Cortex of kidney (tissue), 1 donor: ENCODE results near the gene KCNJ12.
"Not testable (repeated sequence)": the region's sequence is repeated elsewhere in the genome, so short reads cannot be mapped to it uniquely, and the experiment has no call there.

Experiments
- DNase-seq: peaks from one replicate; lab custom pipeline; 2025; lab: John Stamatoyannopoulos, UW

Gene KCNJ12

DNA sequence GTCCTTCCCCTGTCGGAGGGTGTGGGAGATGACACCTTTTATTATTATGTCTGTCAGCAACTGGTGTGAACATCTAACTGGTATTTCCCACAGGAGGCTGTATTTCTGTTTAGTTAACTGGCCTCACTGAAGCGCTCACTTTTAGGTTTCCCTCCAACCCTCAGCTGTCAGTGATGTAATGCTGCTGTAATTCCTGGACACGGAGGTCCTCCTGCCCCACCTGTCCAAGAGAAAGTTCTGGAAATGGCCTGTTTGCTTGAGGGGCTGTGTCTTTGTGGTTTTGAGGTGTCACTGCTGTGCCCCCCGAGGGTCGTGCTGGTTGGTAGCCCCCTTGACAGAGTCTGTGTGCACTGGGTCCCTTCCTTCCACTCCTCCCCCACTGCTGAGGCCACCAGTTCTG is 11.5 kb downstream of the KCNJ12 start:
- DNase-seq, result no peak

DNA sequence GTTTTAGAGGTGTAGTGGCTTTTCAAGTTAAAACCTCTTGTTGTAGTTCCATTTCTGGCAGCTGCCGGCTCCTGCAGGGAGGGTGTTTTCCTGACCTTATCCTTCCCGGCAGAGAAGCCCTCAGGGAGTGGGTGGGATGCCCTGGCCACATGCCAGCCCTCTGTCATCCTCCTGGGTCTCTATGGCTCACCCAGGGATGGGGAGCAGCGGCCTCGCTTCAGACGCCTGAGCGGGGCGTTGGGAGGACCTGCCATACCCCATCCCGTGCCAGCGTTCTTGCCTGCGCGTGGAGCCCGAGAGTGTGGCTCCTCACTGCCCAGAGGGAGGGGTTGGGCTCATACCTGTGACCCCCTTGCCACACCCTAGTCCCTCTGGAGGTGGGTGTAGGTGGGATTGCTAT is 11.9 kb downstream of the KCNJ12 start:
- DNase-seq, result no peak

DNA sequence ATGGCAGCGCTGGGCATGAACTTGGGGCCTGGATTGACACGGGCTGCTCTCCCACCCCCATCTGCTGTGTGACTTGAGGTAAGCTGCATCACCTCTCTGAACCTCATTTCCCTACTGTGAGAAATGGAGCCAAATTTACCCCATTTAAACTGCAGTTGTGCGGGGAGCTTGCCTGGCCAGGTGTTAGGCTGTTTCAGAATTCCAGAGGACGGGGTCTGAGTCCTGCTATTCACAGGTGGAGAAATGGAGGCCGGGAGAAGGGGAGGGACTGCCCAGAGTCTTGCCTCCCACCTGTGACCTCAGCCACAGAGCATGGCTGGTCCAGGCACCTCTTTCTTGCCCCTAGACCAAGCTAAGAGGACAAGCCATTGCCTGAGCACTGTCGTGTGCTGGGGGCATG is 12.8 kb downstream of the KCNJ12 start:
- DNase-seq, result no peak

DNA sequence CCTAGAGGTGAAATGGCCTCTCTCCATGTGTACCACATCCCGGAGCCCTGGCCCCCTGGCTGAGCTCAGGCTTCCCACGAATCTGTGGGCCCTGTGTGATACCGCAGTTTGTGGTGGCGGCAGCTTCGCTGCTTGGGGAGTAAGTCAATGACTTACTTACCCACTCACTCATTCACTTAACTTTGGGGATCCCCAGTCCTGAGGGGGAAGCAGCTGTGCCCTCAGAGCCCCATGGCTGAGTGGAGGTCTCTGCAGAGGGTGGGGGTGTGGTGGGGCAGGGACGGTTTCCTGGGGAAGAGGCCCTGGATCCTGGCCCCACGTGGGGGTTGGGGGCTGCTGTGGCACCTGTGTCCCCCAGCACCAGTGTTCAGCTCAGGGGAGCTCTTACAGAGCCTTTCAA is 13.2 kb downstream of the KCNJ12 start:
- no peak for DNase-seq

DNA sequence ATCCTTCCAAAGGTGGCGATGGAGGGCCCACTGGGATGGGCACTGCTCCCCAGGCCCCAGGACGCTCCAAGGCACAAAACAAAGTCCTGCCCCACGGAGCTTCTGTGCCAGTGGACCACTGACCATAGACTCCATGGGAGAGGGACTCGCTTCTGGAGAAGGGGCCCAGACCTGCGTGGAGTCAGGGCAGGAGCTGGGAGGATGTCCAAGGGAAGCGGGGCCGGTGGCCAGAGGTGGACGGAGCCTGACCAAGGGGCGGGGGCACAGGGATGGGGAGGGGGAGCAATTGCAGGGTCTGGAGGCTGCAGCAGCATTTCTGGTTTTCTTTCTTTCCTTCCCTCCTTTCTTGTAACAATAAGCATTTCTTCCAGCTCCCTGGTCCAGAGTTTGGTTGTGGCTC is 14.1 kb downstream of the KCNJ12 start:
- DNase-seq, result no peak

DNA sequence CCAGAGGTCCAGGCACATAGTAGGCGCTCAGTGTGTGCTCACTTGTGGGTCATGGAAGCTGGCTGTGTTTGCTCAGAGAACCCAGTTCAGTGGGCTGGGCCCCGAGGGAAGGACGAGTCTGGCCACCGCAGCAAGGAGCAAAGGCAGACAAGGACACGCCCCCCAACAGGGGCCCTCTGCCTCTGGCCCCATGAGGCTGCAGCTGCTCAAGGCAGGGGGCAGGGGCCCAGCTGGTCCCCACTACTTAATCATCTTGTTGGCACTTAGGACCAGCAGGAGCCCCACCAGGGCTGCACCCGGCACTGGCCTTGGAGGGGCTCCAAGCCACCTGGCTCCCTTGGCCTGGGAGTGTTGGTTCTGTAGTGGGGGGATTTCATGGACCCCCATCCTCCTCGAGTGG is 16.1 kb downstream of the KCNJ12 start:
- no peak for DNase-seq

DNA sequence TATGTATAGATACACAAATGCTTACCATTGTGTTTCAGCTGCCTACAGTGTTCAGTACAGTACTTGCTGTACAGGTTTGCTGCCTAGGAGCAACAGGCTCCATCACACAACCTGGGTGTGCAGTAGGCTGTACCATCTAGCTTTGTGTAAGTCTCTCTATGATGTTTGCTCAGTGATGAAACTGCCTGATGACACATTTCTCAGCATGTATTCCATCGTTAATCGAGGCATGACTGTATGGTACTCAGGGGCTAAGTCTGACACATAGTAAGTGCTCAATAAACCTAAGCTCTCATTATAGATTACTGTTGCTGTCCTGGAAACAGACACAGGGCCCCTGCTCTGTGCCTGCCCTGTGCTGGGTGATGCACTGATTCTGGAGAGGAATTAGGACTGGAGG is 18.1 kb downstream of the KCNJ12 start:
- DNase-seq, result no peak

DNA sequence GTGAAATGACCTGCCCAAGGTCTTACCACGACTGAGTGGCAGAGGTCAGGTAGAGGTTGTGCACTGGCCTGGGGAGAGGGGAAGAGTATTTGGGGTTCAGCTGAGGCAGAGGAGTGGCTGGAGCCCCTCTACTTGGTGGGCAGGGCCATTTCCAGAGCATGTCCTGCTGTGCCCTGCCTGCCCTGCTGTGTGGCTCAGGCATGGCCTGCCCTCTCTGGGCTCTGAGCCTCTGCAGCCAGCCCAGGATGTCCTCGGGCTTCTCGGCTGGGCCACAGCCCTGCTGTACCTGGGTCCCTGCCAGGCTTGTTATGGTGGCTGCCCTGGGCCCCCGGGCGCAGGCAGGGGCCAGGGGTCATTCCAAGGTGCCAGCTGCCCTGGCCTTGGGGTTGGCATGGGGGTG is 19.6 kb downstream of the KCNJ12 start:
- no peak for DNase-seq

DNA sequence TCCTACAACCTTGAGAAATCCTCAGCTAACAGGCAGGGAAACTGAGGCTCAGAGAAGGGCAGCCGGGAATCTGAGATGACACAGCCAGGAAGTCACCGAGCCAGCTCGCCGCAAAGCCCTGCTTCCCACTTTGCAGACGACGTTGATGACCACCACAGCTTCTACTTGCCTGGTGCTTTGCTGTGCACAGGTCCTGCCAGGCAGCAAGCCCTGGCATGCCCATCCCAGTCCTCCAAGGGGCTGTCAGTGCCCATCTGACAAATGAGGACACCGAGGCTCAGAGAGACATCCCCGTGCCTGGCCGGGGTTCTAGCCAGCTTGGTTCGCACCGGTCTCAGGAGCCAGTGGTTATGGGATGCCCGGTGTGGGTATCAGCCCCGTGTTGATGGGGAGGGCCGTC is 20.1 kb downstream of the KCNJ12 start:
- DNase-seq, result no peak

DNA sequence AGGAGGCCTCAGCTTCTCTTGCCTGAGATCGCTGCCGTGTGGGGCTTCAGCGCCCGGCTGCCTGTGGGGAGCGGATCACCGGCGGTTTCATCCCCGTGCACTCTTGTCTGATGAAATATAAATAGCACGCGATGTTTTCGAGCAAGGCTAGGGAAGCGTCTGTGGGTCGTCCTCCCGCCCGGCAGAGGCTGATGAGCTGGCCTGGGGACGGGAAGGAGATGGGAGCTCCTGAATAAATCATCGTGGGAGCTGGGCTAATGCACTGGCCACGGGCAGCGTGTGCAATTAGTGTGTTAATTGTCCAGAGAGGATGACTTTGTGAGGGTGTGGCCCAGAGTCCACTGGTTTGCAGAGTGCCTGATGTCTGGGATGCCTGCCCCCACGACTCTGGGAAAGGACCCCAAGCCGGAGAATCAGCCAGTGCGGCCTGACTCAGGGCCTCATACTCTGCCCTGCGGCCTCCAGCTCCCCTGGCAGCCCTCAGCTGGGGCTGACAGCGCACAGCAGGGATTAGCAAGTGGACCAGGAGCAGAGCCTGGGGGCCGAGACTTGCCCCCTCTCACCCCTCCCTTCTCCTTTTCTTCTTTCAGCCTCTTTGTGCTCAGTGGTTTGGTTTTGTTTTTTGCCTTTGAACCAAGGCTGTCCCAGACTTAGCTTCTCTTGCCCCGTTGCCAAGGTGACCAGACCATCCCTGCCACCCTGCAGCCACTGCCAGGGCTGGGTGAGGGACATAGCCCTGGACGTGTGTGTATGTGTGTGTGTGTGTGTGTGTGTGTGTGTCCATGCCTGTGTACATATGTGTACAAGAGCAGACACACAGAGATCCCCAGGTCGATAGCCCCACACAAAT is 21.4 kb downstream of the KCNJ12 start:
- no peak for DNase-seq

DNA sequence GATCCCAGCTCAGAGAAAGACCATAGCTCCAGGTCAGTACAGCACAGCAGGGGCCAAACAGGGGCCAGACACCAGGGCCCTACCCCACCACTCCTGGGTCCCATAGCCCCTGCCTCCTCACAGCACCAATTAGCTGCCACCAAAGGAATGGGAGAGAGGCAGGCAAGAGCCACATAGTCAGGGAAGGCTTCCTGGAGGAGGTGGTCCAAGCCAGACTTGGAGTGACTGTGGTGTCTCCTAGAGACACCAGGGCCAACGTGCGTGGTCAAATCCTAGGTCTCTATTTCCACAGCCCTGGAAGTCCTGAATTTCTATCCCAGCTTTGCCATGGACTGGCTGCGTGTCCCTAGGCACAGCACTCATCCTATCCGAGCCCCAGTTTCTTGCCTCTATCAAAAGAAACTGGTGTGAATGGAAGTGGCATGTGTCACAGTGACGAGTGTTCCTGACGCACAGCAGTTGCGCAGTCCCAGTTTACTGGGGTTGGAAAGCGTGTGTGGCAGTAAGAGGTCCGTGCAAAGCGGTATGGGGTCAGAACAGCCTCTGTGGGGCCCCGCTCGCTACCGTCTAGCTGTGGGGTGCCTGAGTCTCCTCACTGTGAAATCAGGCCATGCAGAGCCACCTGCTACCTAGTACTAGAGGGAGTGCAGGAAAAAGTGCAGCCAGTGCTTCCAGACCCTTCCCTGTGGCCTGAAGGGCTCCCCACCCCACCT is 23.5 kb downstream of the KCNJ12 start:
- DNase-seq, result no peak

DNA sequence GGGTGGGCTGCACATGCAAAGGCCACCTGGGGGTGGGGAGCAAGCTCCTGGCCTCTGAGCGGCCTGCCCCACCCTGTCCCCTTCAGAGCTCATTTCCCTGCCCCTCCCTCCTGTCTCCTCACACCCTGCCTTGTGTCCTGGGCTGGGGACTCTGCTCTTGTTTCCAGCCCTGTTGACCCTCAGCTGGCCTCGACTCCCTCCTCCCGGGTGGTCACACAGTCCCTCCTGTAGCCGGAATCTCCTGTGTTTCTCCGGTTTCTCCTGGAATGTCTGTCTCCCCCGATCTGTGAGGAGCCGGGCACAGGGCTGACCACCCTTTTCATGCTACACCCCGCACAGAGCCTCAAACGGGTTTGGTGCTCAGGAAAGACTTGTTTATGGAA is 24.0 kb downstream of the KCNJ12 start:
- DNase-seq, result not testable (repeated sequence)

DNA sequence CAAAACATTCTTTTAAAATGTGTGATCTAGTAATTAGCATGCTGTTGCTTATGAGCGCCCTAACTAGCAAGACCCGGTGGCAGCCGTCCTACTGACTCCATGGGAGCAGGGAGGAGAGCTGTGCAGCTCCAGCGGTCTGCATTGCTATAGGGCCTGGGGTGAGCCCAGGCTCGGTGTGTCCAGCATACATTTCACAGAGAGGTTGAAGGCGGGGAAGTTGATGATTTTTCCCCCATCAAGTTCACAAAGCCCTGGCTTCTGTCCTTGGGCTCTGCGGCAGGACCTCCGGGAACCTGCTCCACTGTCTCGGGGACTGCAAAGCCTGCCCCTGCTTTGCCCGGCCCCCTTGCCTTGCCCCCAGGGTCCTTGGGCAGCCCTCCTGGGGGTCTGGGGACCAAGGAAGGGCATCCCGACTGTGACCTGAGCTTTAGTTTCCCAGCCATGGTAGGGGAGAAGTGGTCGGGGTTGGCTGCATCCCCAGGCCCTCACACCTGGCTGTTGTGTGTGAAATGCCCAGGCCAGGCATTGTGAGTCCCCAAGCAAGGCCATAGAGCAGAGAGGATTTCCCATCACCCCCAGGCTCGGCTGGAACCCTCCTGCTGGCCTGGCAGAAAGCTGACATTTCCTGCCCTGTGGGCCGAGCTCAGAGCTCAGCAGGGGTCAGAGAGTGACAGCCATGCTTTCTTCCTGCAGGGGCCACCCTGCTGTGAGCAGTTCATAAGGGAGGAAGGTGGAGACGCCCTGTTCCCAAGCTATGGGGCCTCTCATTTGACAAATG is 24.8 kb downstream of the KCNJ12 start:
- DNase-seq, result no peak

DNA sequence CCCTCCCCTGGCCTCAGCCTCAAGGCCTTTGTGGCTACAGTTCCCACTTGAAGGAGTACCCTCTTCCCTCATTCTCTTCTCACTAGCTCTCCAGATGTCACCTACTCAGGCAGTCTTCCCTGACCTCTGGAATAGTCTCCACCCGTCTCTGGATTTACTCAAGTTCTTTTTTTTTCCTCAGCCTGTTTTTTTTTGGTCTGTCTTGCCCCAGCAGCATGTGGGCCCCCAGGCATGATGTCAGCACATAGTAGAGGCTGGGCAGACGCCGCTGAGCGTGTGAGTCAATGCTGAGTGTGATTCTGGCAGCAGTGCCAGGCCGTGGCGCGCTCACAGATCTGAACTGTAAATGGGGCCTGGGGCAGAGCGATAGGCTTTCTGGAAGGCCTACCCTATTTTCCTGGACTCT is 26.0 kb downstream of the KCNJ12 start:
- DNase-seq, result not testable (repeated sequence)

DNA sequence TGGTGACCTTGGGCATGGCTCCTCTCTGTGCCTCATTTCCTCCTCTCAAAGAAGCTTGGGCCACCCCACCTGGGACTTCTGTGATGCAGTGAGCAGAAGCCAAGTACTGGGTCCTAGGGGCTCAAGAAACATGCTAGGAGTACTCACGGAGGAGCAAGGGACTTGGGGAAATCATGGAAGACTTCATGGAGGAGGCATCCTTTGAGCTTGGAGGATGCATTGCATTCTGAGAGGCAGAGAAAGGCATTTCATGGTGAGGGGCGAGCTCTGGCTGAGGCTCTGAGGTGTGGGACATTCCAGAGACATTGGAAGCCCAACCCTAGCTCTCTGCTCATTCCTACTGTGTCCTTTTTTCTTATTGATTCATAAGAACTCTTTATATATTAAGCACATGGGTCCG is 26.8 kb downstream of the KCNJ12 start:
- not testable (repeated sequence) for DNase-seq

DNA sequence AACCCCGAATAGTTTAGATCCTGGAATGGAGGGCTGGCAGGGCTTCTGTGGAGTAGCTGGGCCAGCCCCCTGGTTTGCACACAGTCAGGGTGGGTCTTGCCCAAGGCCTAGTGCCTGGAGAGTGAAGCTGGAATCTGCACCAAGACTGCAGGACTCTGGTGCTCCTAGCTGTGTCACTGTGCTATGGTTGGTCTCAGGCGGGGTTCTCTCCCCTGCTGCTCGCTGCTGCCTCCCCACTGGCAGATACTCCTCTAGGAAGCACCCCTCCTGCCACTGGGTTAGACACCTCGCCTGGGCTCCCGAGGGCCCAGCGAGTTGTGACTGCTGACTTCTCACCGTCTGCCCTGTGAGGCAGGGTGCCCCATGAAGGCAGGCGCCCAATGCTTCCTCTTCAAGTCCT is 27.9 kb downstream of the KCNJ12 start:
- not testable (repeated sequence) for DNase-seq

DNA sequence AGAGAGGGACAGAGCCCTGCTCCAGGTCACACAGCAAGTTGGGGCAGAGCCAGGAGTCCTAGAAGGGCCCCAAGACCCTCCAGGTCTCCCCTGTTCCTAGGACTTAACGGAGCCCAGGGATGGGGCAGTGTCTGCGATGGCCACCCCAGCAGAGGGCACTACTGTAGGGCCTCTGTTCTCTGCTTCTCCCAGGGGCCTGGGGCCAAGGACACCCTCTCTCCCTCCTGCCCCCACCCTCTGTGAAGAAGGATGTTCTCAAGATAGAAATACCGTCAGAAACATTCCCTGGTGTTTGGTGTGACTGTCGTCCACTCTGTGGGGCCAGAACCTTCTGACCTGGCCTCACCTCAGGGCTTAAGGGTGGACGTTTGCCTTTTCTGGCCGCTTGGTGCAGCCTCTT is 28.4 kb downstream of the KCNJ12 start:
- DNase-seq, result not testable (repeated sequence)

DNA sequence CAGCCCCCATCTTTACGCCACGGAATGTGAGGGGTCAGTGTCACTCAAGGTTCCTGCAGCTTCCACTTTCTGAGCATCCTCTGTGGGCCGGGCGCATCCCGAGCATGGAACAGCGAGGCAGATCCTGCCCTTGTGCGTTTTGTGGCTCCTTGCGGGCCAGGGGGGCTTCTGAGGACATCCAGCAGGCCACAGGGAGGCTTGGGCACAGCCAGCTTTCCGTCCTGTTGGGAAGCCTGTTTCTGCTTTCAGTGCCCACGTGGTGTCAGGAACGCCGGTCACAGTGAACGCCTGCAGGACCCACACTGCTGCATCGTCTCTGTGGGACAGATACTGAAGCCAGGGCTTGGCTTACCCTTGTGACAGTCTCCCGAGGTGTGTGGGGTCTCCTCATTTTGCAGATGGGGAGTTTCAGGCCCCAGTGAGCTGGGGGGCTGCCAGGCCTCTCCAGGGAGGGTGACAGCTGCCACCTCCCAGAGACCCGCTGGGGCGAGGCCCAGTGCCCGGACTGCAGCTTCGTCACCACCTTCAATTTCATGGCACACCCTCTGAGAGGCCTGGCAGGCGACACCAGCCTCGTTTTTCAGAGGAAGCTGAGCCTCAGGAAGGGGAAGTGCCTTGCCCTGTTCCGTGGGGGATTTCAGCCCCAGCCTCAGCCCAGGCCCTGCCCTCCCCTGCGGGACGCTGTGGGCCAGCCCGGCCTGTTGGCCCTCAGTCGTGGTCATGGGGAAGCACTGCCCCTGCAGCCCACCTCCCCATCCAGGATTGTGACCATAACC is 29.0 kb downstream of the KCNJ12 start:
- not testable (repeated sequence) for DNase-seq

DNA sequence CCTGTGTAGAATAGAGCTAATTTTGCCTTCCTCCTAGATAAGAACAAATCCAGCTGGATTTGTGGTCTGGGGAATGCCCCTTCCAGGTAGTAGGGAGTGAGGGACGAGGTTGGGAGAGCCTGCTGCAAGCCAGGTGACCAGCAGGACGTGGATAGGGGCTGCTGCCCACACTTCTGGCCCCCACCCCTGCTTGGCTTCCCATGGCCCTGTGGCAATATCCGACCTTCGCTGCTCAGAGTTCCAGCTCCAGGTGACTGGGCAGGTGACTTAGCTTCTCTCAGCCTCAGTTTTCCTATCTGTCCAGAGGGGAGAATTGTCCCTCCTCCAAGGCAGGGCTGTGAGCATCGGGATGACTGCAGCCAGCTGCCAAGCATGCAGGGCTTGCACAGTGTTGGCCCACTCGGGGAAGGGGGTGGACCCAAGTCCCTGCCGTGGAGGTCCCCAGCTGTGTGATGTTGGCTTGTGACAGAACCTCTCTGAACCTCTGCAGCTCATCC is 29.8 kb downstream of the KCNJ12 start:
- not testable (repeated sequence) for DNase-seq

DNA sequence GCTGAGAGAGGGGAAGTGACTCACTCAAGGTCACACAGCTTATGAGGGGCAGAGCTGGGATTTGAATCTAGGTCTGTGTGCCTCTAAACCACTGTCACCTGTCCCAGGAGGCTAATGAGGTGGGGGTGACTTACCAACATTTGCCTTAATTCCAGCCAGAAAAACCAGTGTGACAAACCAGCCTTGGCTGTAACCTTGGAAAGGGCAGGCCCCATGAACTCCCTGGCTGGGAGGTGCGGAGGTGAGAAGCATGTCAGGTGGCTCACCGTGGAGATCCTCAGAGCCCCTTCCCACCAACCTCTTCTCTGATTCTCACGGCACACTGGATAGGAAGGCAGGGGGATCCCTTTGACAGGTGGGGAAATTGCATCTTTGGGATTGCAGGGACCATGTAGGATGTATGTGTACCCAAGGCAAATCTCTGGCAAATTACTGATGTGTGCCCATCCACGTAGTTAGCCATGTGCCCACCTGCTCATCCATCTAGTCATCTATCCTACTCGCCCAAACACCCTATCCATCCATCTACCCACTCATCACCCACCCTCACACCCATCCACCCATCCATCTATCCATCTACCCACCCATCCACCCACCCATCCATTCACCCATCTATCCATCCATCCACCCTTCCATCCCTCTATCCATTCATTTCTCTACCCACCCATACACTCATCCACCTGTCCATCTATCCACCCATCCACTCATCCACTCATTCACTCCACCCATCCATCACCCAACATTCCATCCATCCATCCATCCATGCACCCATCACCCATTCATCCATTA is 30.7 kb downstream of the KCNJ12 start:
- not testable (repeated sequence) for DNase-seq

DNA sequence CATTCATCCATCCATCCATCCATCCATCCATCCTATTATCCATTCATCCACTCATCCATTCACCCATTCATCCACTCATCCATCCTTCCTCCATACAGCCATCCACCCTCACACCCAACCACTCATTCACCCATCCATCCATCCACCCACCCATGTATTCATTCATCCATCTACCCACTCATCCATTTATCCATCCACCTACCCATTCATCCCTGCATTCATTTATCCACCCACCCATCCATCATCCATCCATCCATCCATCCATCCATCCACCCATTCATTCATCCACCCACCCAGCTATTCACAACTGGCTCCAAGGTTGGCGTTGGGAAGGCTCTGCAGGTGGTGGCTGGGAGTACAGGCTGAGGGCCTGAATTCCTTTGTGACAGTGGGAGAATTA is 31.6 kb downstream of the KCNJ12 start:
- not testable (repeated sequence) for DNase-seq
